Neural progenitor cell (in vitro differentiated cells): ENCODE measurements around the gene NSRP1. TPM values are rescaled to one million over a fixed set of nuclear protein-coding genes. Genes with fewer than 3 reads are reported as not detected.

Experiments
- DNase-seq: peaks from one replicate; pipeline ENCODE4 v3.0.0-alpha.2; 2016; ENCODE audit warnings: low spot score
- H2AFZ ChIP-seq: fragments of 200-600 bp; sonication (generic); replicated peaks from 2 replicates; pipeline ENCODE4 v1.6.1; 2016; ENCODE audit warnings: antibody characterized with exemption
- H3F3A ChIP-seq: fragments of 200-600 bp; sonication (generic); 2 replicates; pipeline ENCODE4 v1.6.1; 2016; ENCODE audit warnings: antibody characterized with exemption, low read depth
- H3K27ac ChIP-seq: fragments of 200-600 bp; sonication (generic); 2 replicates; pipeline ENCODE4 v1.5.1; 2016; ENCODE audit warnings: mild to moderate bottlenecking
- H3K27me3 ChIP-seq: fragments of 200-600 bp; sonication (generic); 2 replicates; pipeline ENCODE4 v1.6.1; 2016; ENCODE audit warnings: mild to moderate bottlenecking, moderate library complexity
- H3K36me3 ChIP-seq: fragments of 200-600 bp; sonication (generic); 2 replicates; pipeline ENCODE4 v1.5.1; 2016
- H3K4me1 ChIP-seq: fragments of 200-600 bp; sonication (generic); 2 replicates; pipeline ENCODE4 v1.6.1; 2016; ENCODE audit warnings: mixed run types
- H3K4me2 ChIP-seq: fragments of 200-600 bp; sonication (generic); 2 replicates; pipeline ENCODE4 v1.6.1; 2016
- H3K4me3 ChIP-seq: fragments of 200-600 bp; sonication (generic); 2 replicates; pipeline ENCODE4 v1.5.1; 2016
- H3K79me2 ChIP-seq: fragments of 200-600 bp; sonication (generic); 2 replicates; pipeline ENCODE4 v1.6.1; 2016; ENCODE audit warnings: low read depth
- H3K9ac ChIP-seq: fragments of 200-600 bp; sonication (generic); 2 replicates; pipeline ENCODE4 v1.6.1; 2016
- H3K9me3 ChIP-seq: fragments of 200-600 bp; sonication (generic); 2 replicates; pipeline ENCODE4 v1.5.1; 2016; ENCODE audit warnings: low read depth
- H4K20me1 ChIP-seq: fragments of 200-600 bp; sonication (generic); 2 replicates; pipeline ENCODE4 v1.6.1; 2016; ENCODE audit warnings: low read depth
- H3K27ac Mint-ChIP-seq: 3 replicates; pipeline ENCODE4 v1.8.0; 2021; ENCODE audit warnings: mixed read lengths
- H3K27me3 Mint-ChIP-seq: 2 replicates; pipeline ENCODE4 v1.8.0; 2022; ENCODE audit warnings: low read depth, mild to moderate bottlenecking, inconsistent platforms, moderate library complexity, mixed read lengths; ENCODE audit not compliant: insufficient read depth
- H3K36me3 Mint-ChIP-seq: 3 replicates; pipeline ENCODE4 v1.8.0; 2021; ENCODE audit warnings: mixed read lengths
- H3K4me1 Mint-ChIP-seq: 3 replicates; pipeline ENCODE4 v1.8.0; 2021; ENCODE audit warnings: mixed read lengths
- H3K4me3 Mint-ChIP-seq: 3 replicates; pipeline ENCODE4 v1.8.0; 2021; ENCODE audit warnings: mild to moderate bottlenecking, moderate library complexity, mixed read lengths
- H3K9me3 Mint-ChIP-seq: 3 replicates; pipeline ENCODE4 v1.8.0; 2020; ENCODE audit warnings: mixed read lengths
- CTCF ChIP-seq: fragments of 200-600 bp; sonication (generic); IDR thresholded peaks from 2 replicates; pipeline ENCODE4 v1.5.1; 2017; ENCODE audit warnings: antibody characterized with exemption, mild to moderate bottlenecking
- EZH2 ChIP-seq: fragments of 200-600 bp; sonication (generic); IDR thresholded peaks from 2 replicates; pipeline ENCODE4 v1.6.1; 2017; ENCODE audit warnings: antibody characterized with exemption, mild to moderate bottlenecking, moderate library complexity
- EZH2phosphoT487 ChIP-seq: fragments of 200-600 bp; sonication (generic); IDR thresholded peaks from 2 replicates; pipeline ENCODE4 v1.6.1; 2017; ENCODE audit warnings: antibody characterized with exemption
- total RNA-seq: library from RNA; depleted of rRNA; stranded (reverse); fragments of >200 nt; gene quantifications from 2 replicates; pipeline ENCODE4 v1.2.3, GENCODE V29; 2015; ENCODE audit warnings: low replicate concordance

The NSRP1 gene
- total RNA-seq, 1 donor from 2014 or later = 14.8 TPM

GRCh38 chr17:30170415-30170987 lies 53.9 kb downstream of the NSRP1 start:
- Histone ChIP-seq H3K4me1 (no peaks in the 10 kb centered on the region), H3F3A (peaks cover 7% of the 10 kb centered on the region), H3K4me3 (no peak overlapping the region), H3K4me2 (no peak overlapping the region), H3K36me3 (peaks cover 11% of the 10 kb centered on the region), H4K20me1 (peaks cover 14% of the 10 kb centered on the region), H2AFZ (no peak overlapping the region), H3K27ac (no peak overlapping the region), H3K27me3 (no peaks in the 10 kb centered on the region), H3K79me2 (peaks cover 25% of the 10 kb centered on the region), H3K9me3 (no peaks in the 10 kb centered on the region), H3K9ac (no peak overlapping the region)
- Mint-ChIP-seq H3K36me3 (peaks cover 3% of the 10 kb centered on the region), H3K27ac (no peak overlapping the region), H3K4me1 (no peaks in the 10 kb centered on the region), H3K9me3 (no peaks in the 10 kb centered on the region), H3K27me3 (no peaks in the 10 kb centered on the region), H3K4me3 (no peak overlapping the region)
- no peak for DNase-seq
- TF ChIP-seq EZH2phosphoT487 = no peak
- TF ChIP-seq CTCF = no peak
- no peak for TF ChIP-seq EZH2

GRCh38 chr17:30172560-30172959 lies 55.9 kb downstream of the NSRP1 start:
- Histone ChIP-seq H4K20me1 (peaks cover 14% of the 10 kb centered on the region), H2AFZ (no peak overlapping the region), H3K9ac (no peak overlapping the region), H3K36me3 (peaks cover 11% of the 10 kb centered on the region), H3K27ac (no peak overlapping the region), H3K79me2 (peaks cover 13% of the 10 kb centered on the region), H3K4me3 (no peak overlapping the region), H3F3A (peaks cover 7% of the 10 kb centered on the region), H3K27me3 (no peaks in the 10 kb centered on the region), H3K4me1 (no peaks in the 10 kb centered on the region), H3K9me3 (no peaks in the 10 kb centered on the region), H3K4me2 (no peak overlapping the region)
- DNase-seq = no peak
- no peaks in the 10 kb centered on the region for H3K27me3 Mint-ChIP-seq
- peaks cover 3% of the 10 kb centered on the region for H3K36me3 Mint-ChIP-seq
- H3K27ac Mint-ChIP-seq = no peak overlapping the region
- no peaks in the 10 kb centered on the region for H3K4me1 Mint-ChIP-seq
- H3K4me3 Mint-ChIP-seq = no peak overlapping the region
- TF ChIP-seq CTCF = no peak
- TF ChIP-seq EZH2 = no peak
- no peak for TF ChIP-seq EZH2phosphoT487
- no peaks in the 10 kb centered on the region for H3K9me3 Mint-ChIP-seq

GRCh38 chr17:30173649-30174048 lies 57.0 kb downstream of the NSRP1 start:
- Histone ChIP-seq H3K9me3 (no peaks in the 10 kb centered on the region), H3K4me3 (no peak overlapping the region), H3K4me2 (no peak overlapping the region), H3K4me1 (no peaks in the 10 kb centered on the region), H2AFZ (no peak overlapping the region), H3F3A (peaks cover 6% of the 10 kb centered on the region), H4K20me1 (peaks cover 14% of the 10 kb centered on the region), H3K36me3 (peaks cover 11% of the 10 kb centered on the region), H3K79me2 (peaks cover 12% of the 10 kb centered on the region), H3K27ac (no peak overlapping the region), H3K27me3 (no peaks in the 10 kb centered on the region), H3K9ac (no peak overlapping the region)
- no peak for TF ChIP-seq EZH2
- TF ChIP-seq EZH2phosphoT487 = no peak
- TF ChIP-seq CTCF = no peak
- H3K27me3 Mint-ChIP-seq = no peaks in the 10 kb centered on the region
- H3K9me3 Mint-ChIP-seq = no peaks in the 10 kb centered on the region
- no peak overlapping the region for H3K27ac Mint-ChIP-seq
- no peaks in the 10 kb centered on the region for H3K4me1 Mint-ChIP-seq
- DNase-seq = no peak
- H3K36me3 Mint-ChIP-seq = peaks cover 5% of the 10 kb centered on the region
- no peak overlapping the region for H3K4me3 Mint-ChIP-seq
